SKM-1 treated with dmso at 0.1 percent for 144 hours (cell line): ENCODE data around the gene TMEM51.

ENCODE experiments used
- DNase-seq: peaks from one replicate; lab custom pipeline; 2025; ENCODE audit not compliant: unreplicated experiment; lab: John Stamatoyannopoulos, UW

Gene TMEM51

DNA sequence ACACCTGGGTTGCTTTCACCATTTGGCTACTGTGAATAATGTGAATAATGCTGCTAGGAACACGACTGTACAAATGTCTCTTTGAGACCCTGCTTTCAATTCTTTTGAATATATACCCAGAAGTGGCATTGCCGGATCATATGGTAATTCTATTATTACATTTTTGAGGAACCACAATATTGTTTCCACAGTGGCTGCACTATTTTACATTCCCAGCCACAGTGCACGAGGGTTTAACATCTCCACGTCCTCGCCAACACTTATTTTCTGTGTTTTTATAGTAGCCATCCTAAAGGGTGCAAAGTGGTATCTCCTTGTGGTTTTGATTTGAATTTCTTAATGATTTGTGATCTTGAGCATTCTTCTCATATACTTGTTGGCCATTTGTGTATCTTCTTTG is 109.2 kb downstream of the TMEM51 start:
- no peak for DNase-seq

DNA sequence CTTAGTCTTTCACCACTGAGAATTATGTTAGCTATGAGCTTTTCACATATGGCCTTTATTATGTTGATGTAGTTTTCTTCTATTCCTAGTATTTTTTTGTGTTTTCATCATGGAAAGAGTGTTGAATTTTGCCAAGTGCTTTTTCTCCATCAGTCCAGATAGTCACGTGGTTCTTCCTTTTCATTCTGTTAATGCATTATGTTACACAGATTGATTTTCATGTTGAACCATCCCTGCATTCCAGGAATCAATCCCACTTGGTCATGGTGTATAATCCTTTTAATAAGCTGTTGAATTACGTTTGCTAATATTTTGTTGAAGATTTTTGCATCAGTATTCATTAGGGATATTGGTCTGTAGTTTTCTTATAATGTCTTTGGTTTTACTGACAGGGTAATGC is 111.2 kb downstream of the TMEM51 start:
- no peak for DNase-seq
